Stimulated activated naive CD8-positive, alpha-beta T cell treated with anti-CD3 and anti-CD28 coated beads, Interleukin-15, Interleukin-2, amounts not matched to agents 100 ng/mL and 50 ng/mL, for 24 hours (primary cell): Measurements from ENCODE around the gene SH3D19.
"Not testable (repeated sequence)": the region's sequence is repeated elsewhere in the genome, so short reads cannot be mapped to it uniquely, and the experiment has no call there.

Source experiments
- H3K27ac Mint-ChIP-seq: one replicate; pipeline ENCODE4 v1.8.0; 2021; ENCODE audit warnings: mild to moderate bottlenecking, mixed read lengths
- H3K27me3 Mint-ChIP-seq: one replicate; pipeline ENCODE4 v1.8.0; 2021; ENCODE audit warnings: mixed read lengths
- H3K36me3 Mint-ChIP-seq: one replicate; pipeline ENCODE4 v1.8.0; 2021; ENCODE audit warnings: low read depth, mixed read lengths
- H3K4me1 Mint-ChIP-seq: one replicate; pipeline ENCODE4 v1.8.0; 2021; ENCODE audit warnings: low read depth, mixed read lengths
- H3K4me3 Mint-ChIP-seq: one replicate; pipeline ENCODE4 v1.8.0; 2021; ENCODE audit warnings: mild to moderate bottlenecking, mixed read lengths
- H3K9me3 Mint-ChIP-seq: one replicate; pipeline ENCODE4 v1.8.0; 2021; ENCODE audit warnings: mixed read lengths

Gene SH3D19

GRCh38 chr4:151267104-151267503, 58.3 kb downstream of the SH3D19 start:
- Mint-ChIP-seq H3K27me3 (peaks cover 3% of the 10 kb centered on the region), H3K4me3 (no peak overlapping the region), H3K36me3 (no peaks in the 10 kb centered on the region), H3K9me3 (no peaks in the 10 kb centered on the region), H3K4me1 (no peaks in the 10 kb centered on the region), H3K27ac (no peak overlapping the region)

- Mint-ChIP-seq H3K27me3 (peaks cover 3% of the 10 kb centered on the region), H3K27ac (no peak overlapping the region), H3K4me1 (no peaks in the 10 kb centered on the region)
These were observed 58.9 kb downstream of the SH3D19 start for GRCh38 chr4:151266497-151266896.

GRCh38 chr4:151263455-151263854, 62.0 kb downstream of the SH3D19 start:
- H3K4me3 Mint-ChIP-seq, result no peak overlapping the region
- H3K4me1 Mint-ChIP-seq, result no peaks in the 10 kb centered on the region
- no peaks in the 10 kb centered on the region for H3K9me3 Mint-ChIP-seq
- H3K27ac Mint-ChIP-seq, result no peak overlapping the region
- no peaks in the 10 kb centered on the region for H3K36me3 Mint-ChIP-seq
- peaks cover 3% of the 10 kb centered on the region for H3K27me3 Mint-ChIP-seq

More at GRCh38 chr4:151266497-151266896, 58.9 kb downstream of the SH3D19 start:
- H3K9me3 Mint-ChIP-seq, result no peaks in the 10 kb centered on the region
- no peak overlapping the region for H3K4me3 Mint-ChIP-seq
- H3K36me3 Mint-ChIP-seq, result no peaks in the 10 kb centered on the region

- H3K9me3 Mint-ChIP-seq, result peaks cover 4% of the 10 kb centered on the region
- H3K27me3 Mint-ChIP-seq, result peaks cover 3% of the 10 kb centered on the region
- no peaks in the 10 kb centered on the region for H3K36me3 Mint-ChIP-seq
- no peak overlapping the region for H3K27ac Mint-ChIP-seq
- no peaks in the 10 kb centered on the region for H3K4me1 Mint-ChIP-seq
- H3K4me3 Mint-ChIP-seq, result no peak overlapping the region
These were observed 64.9 kb downstream of the SH3D19 start for GRCh38 chr4:151260526-151260925.

- H3K4me1 Mint-ChIP-seq, result no peaks in the 10 kb centered on the region
- H3K27me3 Mint-ChIP-seq, result peaks cover 3% of the 10 kb centered on the region
- no peaks in the 10 kb centered on the region for H3K36me3 Mint-ChIP-seq
- H3K27ac Mint-ChIP-seq, result no peak overlapping the region
- H3K9me3 Mint-ChIP-seq, result peaks cover 4% of the 10 kb centered on the region
- H3K4me3 Mint-ChIP-seq, result no peak overlapping the region
These were observed 65.7 kb downstream of the SH3D19 start for GRCh38 chr4:151259752-151260151.

- peaks cover 4% of the 10 kb centered on the region for H3K9me3 Mint-ChIP-seq
- no peaks in the 10 kb centered on the region for H3K36me3 Mint-ChIP-seq
- no peak overlapping the region for H3K27ac Mint-ChIP-seq
- no peak overlapping the region for H3K4me3 Mint-ChIP-seq
- H3K4me1 Mint-ChIP-seq, result no peaks in the 10 kb centered on the region
- H3K27me3 Mint-ChIP-seq, result no peaks in the 10 kb centered on the region
These were observed 67.7 kb downstream of the SH3D19 start for GRCh38 chr4:151257704-151258103.

- H3K4me1 Mint-ChIP-seq, result no peaks in the 10 kb centered on the region
These were observed 69.3 kb downstream of the SH3D19 start for GRCh38 chr4:151256134-151256533.

GRCh38 chr4:151255680-151256079, 69.7 kb downstream of the SH3D19 start:
- not testable (repeated sequence) for H3K4me1 Mint-ChIP-seq, H3K27me3 Mint-ChIP-seq, H3K9me3 Mint-ChIP-seq, H3K27ac Mint-ChIP-seq, H3K4me3 Mint-ChIP-seq, H3K36me3 Mint-ChIP-seq

More at GRCh38 chr4:151256134-151256533, 69.3 kb downstream of the SH3D19 start:
- Mint-ChIP-seq H3K27me3 (no peaks in the 10 kb centered on the region), H3K27ac (no peak overlapping the region), H3K4me3 (no peak overlapping the region), H3K36me3 (no peaks in the 10 kb centered on the region), H3K9me3 (peaks cover 4% of the 10 kb centered on the region)

- not testable (repeated sequence) for H3K27me3 Mint-ChIP-seq, H3K9me3 Mint-ChIP-seq, H3K4me3 Mint-ChIP-seq, H3K36me3 Mint-ChIP-seq, H3K27ac Mint-ChIP-seq, H3K4me1 Mint-ChIP-seq
These were observed 70.2 kb downstream of the SH3D19 start for GRCh38 chr4:151255226-151255625.

- Mint-ChIP-seq H3K9me3 (no peaks in the 10 kb centered on the region), H3K4me1 (no peaks in the 10 kb centered on the region), H3K27ac (no peak overlapping the region), H3K36me3 (no peaks in the 10 kb centered on the region), H3K27me3 (peaks cover 4% of the 10 kb centered on the region), H3K4me3 (no peak overlapping the region)
These were observed 73.7 kb downstream of the SH3D19 start for GRCh38 chr4:151251603-151252304.

GRCh38 chr4:151250706-151251105, 74.7 kb downstream of the SH3D19 start:
- Mint-ChIP-seq H3K27me3 (peaks cover 6% of the 10 kb centered on the region), H3K9me3 (no peaks in the 10 kb centered on the region), H3K4me1 (no peaks in the 10 kb centered on the region), H3K36me3 (no peaks in the 10 kb centered on the region), H3K4me3 (no peak overlapping the region), H3K27ac (no peak overlapping the region)

- no peak overlapping the region for H3K27ac Mint-ChIP-seq
- no peak overlapping the region for H3K4me3 Mint-ChIP-seq
- H3K27me3 Mint-ChIP-seq, result peaks cover 15% of the 10 kb centered on the region
- H3K4me1 Mint-ChIP-seq, result no peaks in the 10 kb centered on the region
- H3K36me3 Mint-ChIP-seq, result no peaks in the 10 kb centered on the region
- no peaks in the 10 kb centered on the region for H3K9me3 Mint-ChIP-seq
These were observed 76.9 kb downstream of the SH3D19 start for GRCh38 chr4:151248519-151248918.

- Mint-ChIP-seq H3K9me3 (no peaks in the 10 kb centered on the region), H3K27me3 (peaks cover 16% of the 10 kb centered on the region), H3K27ac (no peak overlapping the region), H3K36me3 (no peaks in the 10 kb centered on the region), H3K4me1 (no peaks in the 10 kb centered on the region), H3K4me3 (no peak overlapping the region)
These were observed 78.0 kb downstream of the SH3D19 start for GRCh38 chr4:151247395-151247794.

GRCh38 chr4:151246742-151247141, 78.7 kb downstream of the SH3D19 start:
- H3K27me3 Mint-ChIP-seq, result peaks cover 16% of the 10 kb centered on the region
- H3K36me3 Mint-ChIP-seq, result no peaks in the 10 kb centered on the region
- no peaks in the 10 kb centered on the region for H3K4me1 Mint-ChIP-seq

GRCh38 chr4:151242305-151242704, 83.1 kb downstream of the SH3D19 start:
- H3K4me3 Mint-ChIP-seq, result no peak overlapping the region
- H3K36me3 Mint-ChIP-seq, result no peaks in the 10 kb centered on the region
- H3K9me3 Mint-ChIP-seq, result no peaks in the 10 kb centered on the region
- no peaks in the 10 kb centered on the region for H3K4me1 Mint-ChIP-seq
- no peak overlapping the region for H3K27ac Mint-ChIP-seq
- H3K27me3 Mint-ChIP-seq, result peaks cover 24% of the 10 kb centered on the region

More at GRCh38 chr4:151246742-151247141, 78.7 kb downstream of the SH3D19 start:
- Mint-ChIP-seq H3K27ac (no peak overlapping the region), H3K9me3 (no peaks in the 10 kb centered on the region), H3K4me3 (no peak overlapping the region)

GRCh38 chr4:151239608-151240007, 85.8 kb downstream of the SH3D19 start:
- Mint-ChIP-seq H3K27ac (no peak overlapping the region), H3K27me3 (peaks cover 21% of the 10 kb centered on the region), H3K4me1 (no peaks in the 10 kb centered on the region), H3K9me3 (no peaks in the 10 kb centered on the region), H3K4me3 (no peak overlapping the region), H3K36me3 (no peaks in the 10 kb centered on the region)
